NCI-H146 treated with DMSO at 0.1 percent for 48 hours (cell line): ENCODE measurements around the gene VSNL1.

ENCODE experiments used
- DNase-seq: peaks from one replicate; lab custom pipeline; 2025; ENCODE audit not compliant: unreplicated experiment; lab: John Stamatoyannopoulos, UW

The VSNL1 gene

GRCh38 chr2:17643031-17643615, 102.6 kb downstream of the VSNL1 start:
- no peak for DNase-seq

GRCh38 chr2:17644997-17645720, 104.7 kb downstream of the VSNL1 start:
- DNase-seq, result no peak

- DNase-seq, result peak; percentile 5
These were observed 105.6 kb downstream of the VSNL1 start for GRCh38 chr2:17646081-17646554.

GRCh38 chr2:17646838-17647701, 106.6 kb downstream of the VSNL1 start:
- DNase-seq, result no peak

- DNase-seq, result no peak
These were observed 108.1 kb downstream of the VSNL1 start for GRCh38 chr2:17648581-17648980.

- no peak for DNase-seq
These were observed 108.5 kb downstream of the VSNL1 start for GRCh38 chr2:17649026-17649425.

- DNase-seq, result no peak
These were observed 112.3 kb downstream of the VSNL1 start for GRCh38 chr2:17652681-17653394.

- no peak for DNase-seq
These were observed 117.3 kb downstream of the VSNL1 start for GRCh38 chr2:17657759-17658158.

- DNase-seq, result no peak
These were observed 117.9 kb downstream of the VSNL1 start for GRCh38 chr2:17658251-17658843.

- DNase-seq, result no peak
These were observed 119.7 kb downstream of the VSNL1 start for GRCh38 chr2:17660219-17660618.

- no peak for DNase-seq
These were observed 121.0 kb downstream of the VSNL1 start for GRCh38 chr2:17661460-17661859.

- no peak for DNase-seq
These were observed 122.2 kb downstream of the VSNL1 start for GRCh38 chr2:17662723-17663122.

GRCh38 chr2:17664534-17664933, 124.0 kb downstream of the VSNL1 start:
- DNase-seq, result no peak

GRCh38 chr2:17667898-17668297, 127.4 kb downstream of the VSNL1 start:
- DNase-seq, result no peak

GRCh38 chr2:17672583-17673317, 132.3 kb downstream of the VSNL1 start:
- no peak for DNase-seq

GRCh38 chr2:17674817-17675216, 134.3 kb downstream of the VSNL1 start:
- DNase-seq, result no peak

GRCh38 chr2:17680119-17680518, 139.6 kb downstream of the VSNL1 start:
- no peak for DNase-seq

GRCh38 chr2:17682098-17682857, 141.8 kb downstream of the VSNL1 start:
- DNase-seq, result no peak

GRCh38 chr2:17683981-17684380, 143.5 kb downstream of the VSNL1 start:
- DNase-seq, result no peak
